OCI-LY7 (cell line): ENCODE measurements around the gene SPPL2B. TPM values are rescaled to one million over a fixed set of nuclear protein-coding genes. Genes with fewer than 3 reads are reported as not detected.

ENCODE experiments used
- BruUV-seq: library from RNA; stranded (reverse); fragments of 400-500 nt; replicated peaks from 2 replicates; lab custom pipeline; 2021; lab: Mats Ljungman, UMichigan
- CTCF ChIA-PET: fragments of 300-600 bp; sonication (Branson Sonifier 250); formaldehyde crosslinking; loops from one replicate; lab custom pipeline; 2022; ENCODE audit warnings: antibody characterized with exemption; ENCODE audit not compliant: unreplicated experiment; lab: Charles Lee
- POLR2A ChIA-PET: fragments of 300-600 bp; sonication (Branson Sonifier 250); formaldehyde crosslinking; loops from one replicate; lab custom pipeline; 2022; ENCODE audit warnings: antibody characterized with exemption; lab: Charles Lee
- DNase-seq: peaks from one replicate; pipeline ENCODE4 v3.0.0-alpha.2; 2015; ENCODE audit warnings: low spot score
- H2AFZ ChIP-seq: fragments of 200-600 bp; sonication (generic), shearing (Covaris generic); 2 replicates; pipeline ENCODE4 v1.6.1; 2014; ENCODE audit warnings: mild to moderate bottlenecking, antibody characterized with exemption, low read length, moderate library complexity
- H3K27ac ChIP-seq: fragments of 200-600 bp; sonication (generic); 2 replicates; pipeline ENCODE4 v1.5.1; 2014; ENCODE audit warnings: mixed run types, low read depth, mild to moderate bottlenecking, moderate library complexity, low read length, inconsistent platforms; ENCODE audit not compliant: poor library complexity, severe bottlenecking
- H3K36me3 ChIP-seq: fragments of 200-600 bp; sonication (generic); 2 replicates; pipeline ENCODE4 v1.6.1; 2014; ENCODE audit warnings: mild to moderate bottlenecking, antibody characterized with exemption, low read length, moderate library complexity, mixed read lengths; ENCODE audit not compliant: insufficient read depth
- H3K4me1 ChIP-seq: fragments of 200-600 bp; sonication (generic); 2 replicates; pipeline ENCODE4 v1.5.1; 2014; ENCODE audit warnings: mild to moderate bottlenecking, low read length; ENCODE audit not compliant: insufficient read depth, poor library complexity, severe bottlenecking
- H3K4me2 ChIP-seq: fragments of 200-600 bp; sonication (generic); 2 replicates; pipeline ENCODE4 v1.6.1; 2014; ENCODE audit warnings: mild to moderate bottlenecking, low read length
- H3K4me3 ChIP-seq: fragments of 200-600 bp; sonication (generic); 2 replicates; pipeline ENCODE4 v1.5.1; 2014; ENCODE audit warnings: mild to moderate bottlenecking, low read depth, low read length; ENCODE audit not compliant: poor library complexity, severe bottlenecking
- H3K79me2 ChIP-seq: fragments of 200-600 bp; sonication (generic); 2 replicates; pipeline ENCODE4 v1.6.1; 2016; ENCODE audit warnings: low read depth, mild to moderate bottlenecking, low read length, moderate library complexity, mixed read lengths; ENCODE audit not compliant: insufficient read depth
- H3K9me2 ChIP-seq: fragments of 200-600 bp; sonication (generic); 2 replicates; pipeline ENCODE4 v1.6.1; 2016; ENCODE audit warnings: mild to moderate bottlenecking, low read length, mixed read lengths; ENCODE audit not compliant: insufficient read depth
- H3K9me3 ChIP-seq: fragments of 200-600 bp; sonication (generic); 2 replicates; pipeline ENCODE4 v1.6.1; 2014; ENCODE audit warnings: mild to moderate bottlenecking, mixed run types, low read length, mixed read lengths
- H4K20me1 ChIP-seq: fragments of 200-600 bp; sonication (generic); 2 replicates; pipeline ENCODE4 v1.6.1; 2014; ENCODE audit warnings: mild to moderate bottlenecking, antibody characterized with exemption, low read length, moderate library complexity, mixed read lengths; ENCODE audit not compliant: insufficient read depth
- CTCF ChIP-seq: fragments of 200-600 bp; sonication (generic); conservative IDR thresholded peaks from 2 replicates; pipeline ENCODE4 v1.5.1; 2014; ENCODE audit warnings: mild to moderate bottlenecking, antibody characterized with exemption, low read length, moderate library complexity, mixed read lengths
- EZH2phosphoT487 ChIP-seq: fragments of 200-600 bp; sonication (generic); IDR thresholded peaks from 2 replicates; pipeline ENCODE4 v1.6.1; 2018; ENCODE audit warnings: low read depth, borderline replicate concordance, mild to moderate bottlenecking, mixed run types, antibody characterized with exemption, low read length, moderate library complexity, mixed read lengths
- intact Hi-C: fragments of 100-400 bp; cut with micrococcal nuclease; formaldehyde crosslinking; loops from one replicate; pipeline ENCODE4 v1.10.0; 2022; ENCODE audit not compliant: unreplicated experiment
- total RNA-seq, 2 experiments: library from RNA; depleted of rRNA in 1 of 2; stranded (reverse); fragments of >200 nt in 1 of 2; shearing (Covaris generic) in 1 of 2; gene quantifications; 2 replicates each; pipeline ENCODE4 v1.2.3, GENCODE V29; 2014 to 2022

SPPL2B gene
- total RNA-seq, 2 experiments from 2014 or later, result 106 to 191 TPM

- no peak overlapping the region for H3K4me2 ChIP-seq
- peaks cover 8% of the 10 kb centered on the region; the same call in 1 of the 2 replicates for H3K79me2 ChIP-seq
- CTCF ChIA-PET, result no interaction called here
- no TSS peak for BruUV-seq
- peaks cover 49% of the 10 kb centered on the region for H3K36me3 ChIP-seq
- TF ChIP-seq EZH2phosphoT487, result no peak
- no peak for TF ChIP-seq CTCF
- no peaks in the 10 kb centered on the region for H3K9me2 ChIP-seq
- H3K27ac ChIP-seq, result no peak overlapping the region
- POLR2A ChIA-PET, result no interaction called here
- peaks cover 26% of the 10 kb centered on the region for H3K4me1 ChIP-seq
- no peaks in the 10 kb centered on the region; the same call in 1 of the 2 replicates for H4K20me1 ChIP-seq
- no peak overlapping the region for H2AFZ ChIP-seq
- no peak overlapping the region for H3K4me3 ChIP-seq
- intact Hi-C loops, result no loop called here
- no peaks in the 10 kb centered on the region; the same call in 1 of the 2 replicates for H3K9me3 ChIP-seq
- no peak for DNase-seq
Observed at GRCh38 chr19:2320939-2321338, 7.5 kb upstream of the SPPL2B start.

DNA sequence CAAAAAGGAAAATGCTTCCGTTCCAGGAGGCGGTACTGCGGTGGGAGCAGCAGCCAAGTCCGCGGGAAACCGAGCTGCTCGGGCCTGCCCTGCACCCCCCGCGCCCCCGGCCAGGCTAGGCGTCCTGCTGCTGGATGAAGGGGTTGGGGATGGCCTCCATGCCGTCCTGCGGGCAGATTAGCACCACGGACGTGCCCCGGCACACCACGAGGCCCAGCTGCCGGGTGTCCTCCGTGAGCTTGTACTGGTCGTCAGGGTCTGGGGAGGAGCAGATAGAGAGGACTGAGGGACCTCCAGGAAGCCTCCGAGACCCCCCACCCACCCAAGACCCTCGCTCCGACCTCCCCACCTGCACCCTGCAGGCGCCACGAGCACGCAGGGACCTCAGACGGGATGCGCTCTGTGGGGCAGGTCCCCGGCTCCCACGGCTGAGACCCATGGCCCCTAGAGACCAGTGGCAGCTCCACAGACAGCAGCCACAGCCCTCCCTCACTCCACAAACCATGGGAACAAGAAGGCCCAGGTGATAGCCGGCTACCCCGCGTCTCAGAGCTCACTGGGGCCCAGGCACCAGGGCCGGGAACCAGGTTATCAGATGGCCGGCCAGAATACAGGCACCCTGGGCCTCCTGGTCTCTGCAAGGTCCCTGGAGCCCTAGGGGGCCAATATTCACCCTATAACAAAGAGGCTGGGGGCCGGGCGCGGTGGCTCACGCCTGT is 6.8 kb upstream of the SPPL2B start:
- H3K79me2 ChIP-seq, result peaks cover 16% of the 10 kb centered on the region
- peaks cover 32% of the 10 kb centered on the region for H3K4me1 ChIP-seq
- peaks cover 55% of the 10 kb centered on the region for H3K36me3 ChIP-seq
- POLR2A ChIA-PET, result no interaction called here
- CTCF ChIA-PET, result interaction anchor here (0.6 kb wide), 1 partner anchor 776 kb away, joined by 8 read pairs; no protein-coding TSS in a partner anchor
- no peaks in the 10 kb centered on the region; the same call in 1 of the 2 replicates for H4K20me1 ChIP-seq
- no peak overlapping the region for H3K27ac ChIP-seq
- no TSS peak for BruUV-seq
- no peak overlapping the region for H2AFZ ChIP-seq
- intact Hi-C loops, result no loop called here
- H3K4me3 ChIP-seq, result no peak overlapping the region
- TF ChIP-seq EZH2phosphoT487 (no peak), CTCF (no peak)
- no peak overlapping the region for H3K4me2 ChIP-seq
- H3K9me2 ChIP-seq, result no peaks in the 10 kb centered on the region
- no peaks in the 10 kb centered on the region for H3K9me3 ChIP-seq
- DNase-seq, result no peak

GRCh38 chr19:2323707-2324106 is 4.8 kb upstream of the SPPL2B start:
- peaks cover 31% of the 10 kb centered on the region for H3K4me1 ChIP-seq
- no TSS peak for BruUV-seq
- H3K4me2 ChIP-seq, result no peak overlapping the region
- H3K27ac ChIP-seq, result no peak overlapping the region
- POLR2A ChIA-PET, result no interaction called here
- H3K9me3 ChIP-seq, result no peaks in the 10 kb centered on the region
- CTCF ChIA-PET, result no interaction called here
- H3K4me3 ChIP-seq, result no peak overlapping the region
- no peak overlapping the region for H2AFZ ChIP-seq
- peaks cover 33% of the 10 kb centered on the region for H3K79me2 ChIP-seq
- peaks cover 61% of the 10 kb centered on the region for H3K36me3 ChIP-seq
- H3K9me2 ChIP-seq, result no peaks in the 10 kb centered on the region
- H4K20me1 ChIP-seq, result no peaks in the 10 kb centered on the region; the same call in 1 of the 2 replicates
- TF ChIP-seq EZH2phosphoT487 (no peak), CTCF (no peak)
- no peak for DNase-seq
- intact Hi-C loops, result no loop called here
